Gastroesophageal sphincter (tissue), 3 donors: ENCODE results near the gene CDH23.

ENCODE experiments used
- CTCF ChIP-seq, 4 experiments: fragments of 200-600 bp in 2 of 4; fragments of 450-650 bp in 2 of 4; sonication (generic) in 1 of 4; IDR thresholded peaks; one replicate each; pipeline ENCODE4 v1.5.1; 2017 to 2019; ENCODE audit warnings: antibody characterized with exemption in 4 of 4, mild to moderate bottlenecking in 2 of 4, moderate library complexity in 2 of 4
- EP300 ChIP-seq: sonication (generic); formaldehyde crosslinking; IDR thresholded peaks from one replicate; pipeline ENCODE4 v1.6.1; 2017; ENCODE audit warnings: antibody characterized with exemption, mild to moderate bottlenecking
- POLR2A ChIP-seq, 2 donors: fragments of 450-650 bp; IDR thresholded peaks; one replicate each; pipeline ENCODE4 v1.6.1; 2017; ENCODE audit warnings: antibody characterized with exemption in 2 of 2, mild to moderate bottlenecking in 2 of 2, moderate library complexity in 1 of 2
- POLR2AphosphoS5 ChIP-seq: sonication (generic); formaldehyde crosslinking; IDR thresholded peaks from one replicate; pipeline ENCODE4 v1.6.1; 2017; ENCODE audit warnings: antibody characterized with exemption

DNA sequence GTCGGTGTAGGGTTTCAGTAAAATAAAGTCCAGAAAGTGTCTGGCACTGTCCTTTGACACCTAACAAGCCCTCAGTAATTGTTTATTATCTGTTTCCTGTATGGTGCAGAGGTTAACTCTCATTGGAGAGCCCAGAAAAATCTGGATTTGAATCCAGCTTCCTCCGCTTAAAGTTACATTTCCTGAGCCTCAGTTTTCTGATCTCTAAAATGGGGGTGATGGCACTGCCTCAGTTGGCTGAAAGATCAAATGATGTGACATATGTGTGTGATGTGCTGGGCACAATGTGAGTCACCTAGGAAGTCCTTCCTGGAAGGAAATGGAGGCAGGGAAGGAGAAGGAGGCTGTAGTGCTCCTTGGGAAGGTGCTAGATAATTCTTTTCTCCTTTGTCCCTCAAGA is 14.7 kb upstream of the CDH23 start:
- TF ChIP-seq POLR2A (IDR thresholded peaks at IDR 0.05) (no peak), CTCF (IDR thresholded peaks at IDR 0.05) (no peak), EP300 (no peak), POLR2AphosphoS5 (no peak)
